HG03095 (cell line): ENCODE results near the gene C17orf107.

Source experiments
- ATAC-seq: cut with Tn5 transposase; IDR thresholded peaks from one replicate; pipeline ENCODE4 v1.9.1; 2021; ENCODE audit warnings: moderate library complexity; ENCODE audit not compliant: unreplicated experiment

C17orf107 gene

DNA sequence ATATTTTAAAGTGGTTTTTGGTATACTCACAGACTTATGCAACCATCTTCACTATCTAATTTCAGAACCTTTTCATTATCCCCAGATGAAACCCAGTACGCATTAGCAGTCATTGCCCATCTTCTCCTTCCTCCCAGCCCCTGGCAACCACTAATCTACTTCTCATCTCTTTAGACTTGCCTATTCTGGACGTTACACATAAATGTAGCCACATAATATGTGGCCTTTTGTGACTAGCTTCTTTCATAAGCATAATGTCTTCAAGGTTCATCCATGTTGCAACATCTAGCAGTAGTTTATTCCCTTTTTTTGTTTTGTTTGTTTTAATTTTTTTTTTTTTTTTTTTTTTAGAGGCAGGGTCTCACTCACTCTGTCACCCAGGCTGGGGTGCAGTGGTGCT lies 28.5 kb upstream of the C17orf107 start:
- no peak for ATAC-seq

DNA sequence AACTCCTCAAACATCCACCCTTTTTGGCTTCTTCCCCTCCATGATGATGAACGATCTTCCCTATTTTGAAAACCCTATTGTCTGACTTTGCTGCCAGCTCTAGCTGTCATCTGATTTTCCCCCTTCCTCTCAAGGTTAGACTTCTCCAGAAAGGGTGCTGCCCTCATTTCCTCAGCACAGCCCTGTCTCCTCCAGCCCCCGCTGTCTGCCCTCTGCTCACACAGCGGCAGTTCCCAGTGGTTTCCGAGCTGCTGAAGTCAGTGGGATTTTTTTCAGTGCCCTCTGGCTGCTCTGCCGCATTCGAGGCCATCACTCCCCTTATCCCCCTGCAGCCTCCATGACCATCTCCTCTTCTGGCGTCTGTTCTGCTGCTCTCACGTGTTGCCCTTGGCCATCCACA lies 26.6 kb upstream of the C17orf107 start:
- no peak for ATAC-seq

DNA sequence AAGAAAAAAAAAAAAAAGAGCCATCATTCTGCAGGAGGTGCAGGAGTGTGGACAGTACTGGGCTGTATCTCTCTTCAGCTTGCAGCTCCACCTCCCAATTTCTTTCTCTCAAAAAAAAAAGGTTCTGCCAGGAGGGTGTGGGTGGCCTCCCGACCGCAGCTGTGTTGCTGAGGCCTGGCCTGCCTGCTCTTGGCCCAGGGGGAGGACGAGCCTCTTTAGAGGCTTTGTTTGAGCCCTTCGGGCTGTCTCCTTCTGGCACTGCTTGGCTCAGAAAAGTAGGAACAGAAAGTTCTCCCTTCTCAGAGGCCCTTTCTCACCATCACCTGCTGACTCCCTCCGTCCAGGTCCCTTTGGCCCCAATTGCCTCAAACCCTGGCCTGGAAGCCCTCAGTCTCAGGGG lies 22.2 kb upstream of the C17orf107 start:
- ATAC-seq: no peak

DNA sequence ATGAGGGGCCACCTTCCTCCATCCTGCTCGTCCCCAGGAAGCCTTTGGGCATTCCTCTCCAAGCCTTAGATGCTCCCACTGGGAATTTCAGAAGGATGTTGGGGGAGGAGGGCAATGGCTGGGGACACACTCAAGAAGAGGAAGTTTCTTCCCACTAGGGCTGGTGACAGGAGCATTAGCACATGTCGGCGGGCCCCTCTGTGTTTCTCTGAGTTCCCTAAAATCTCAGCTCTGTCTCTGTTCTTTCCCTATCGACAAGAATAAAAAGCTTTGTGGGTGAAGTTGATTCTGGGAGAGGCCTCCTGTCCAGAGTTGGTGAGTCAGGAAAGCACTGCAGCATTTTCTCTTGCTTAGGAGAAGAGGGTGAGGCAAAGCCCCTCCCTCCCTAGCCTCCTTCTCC lies 19.7 kb upstream of the C17orf107 start:
- no peak for ATAC-seq

DNA sequence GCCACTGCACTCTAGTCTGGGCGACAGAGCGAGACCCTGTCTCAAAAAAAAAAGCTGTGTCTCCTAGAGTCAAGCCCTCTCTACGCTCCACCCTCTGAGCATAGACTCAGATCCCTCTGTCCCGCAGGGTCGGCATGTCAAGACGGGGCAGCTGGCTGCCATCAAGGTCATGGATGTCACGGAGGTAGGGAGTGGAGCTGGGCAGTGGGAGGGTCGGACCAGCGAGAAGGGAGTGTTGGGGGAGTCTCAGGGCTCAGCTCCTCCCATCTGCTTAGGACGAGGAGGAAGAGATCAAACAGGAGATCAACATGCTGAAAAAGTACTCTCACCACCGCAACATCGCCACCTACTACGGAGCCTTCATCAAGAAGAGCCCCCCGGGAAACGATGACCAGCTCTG lies 18.5 kb upstream of the C17orf107 start:
- ATAC-seq: no peak

DNA sequence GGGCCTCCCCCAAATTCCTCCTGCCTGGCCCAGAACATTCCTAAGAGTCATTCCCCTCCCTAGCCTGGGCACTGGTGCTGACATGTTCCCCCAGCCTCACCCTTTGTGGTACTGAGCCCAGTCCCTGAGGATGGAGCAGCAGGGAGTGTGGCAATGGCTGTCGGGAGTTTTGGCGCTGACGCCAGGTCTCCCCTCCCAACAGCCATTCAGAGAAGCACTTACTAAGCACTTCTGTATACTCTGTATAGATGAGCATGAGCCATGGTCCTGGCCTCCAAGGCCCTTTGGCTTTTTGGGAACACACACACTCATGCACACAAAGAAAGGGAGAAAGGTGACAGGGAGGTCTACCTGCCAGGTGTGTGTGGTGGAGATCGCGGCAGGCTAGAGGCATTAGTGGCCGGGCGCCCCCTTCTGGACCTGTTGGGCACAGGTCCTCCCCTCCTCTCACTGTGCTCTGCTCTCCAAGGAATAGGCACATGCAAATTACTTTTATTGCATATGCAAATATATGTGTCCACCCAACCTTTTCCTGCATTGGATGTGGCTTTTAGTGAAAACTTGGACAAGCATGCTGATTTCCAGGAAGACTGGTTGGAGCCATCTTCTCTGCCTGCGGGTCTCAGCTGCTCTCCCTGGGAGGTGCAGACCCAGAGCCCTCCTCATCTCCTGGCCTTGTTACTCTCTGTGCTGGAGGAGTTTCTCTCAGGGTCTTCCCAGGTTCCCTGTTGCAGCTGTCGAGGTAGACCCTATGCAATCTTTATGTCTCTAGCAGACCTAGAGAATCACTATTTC lies 17.4 kb upstream of the C17orf107 start:
- no peak for ATAC-seq

DNA sequence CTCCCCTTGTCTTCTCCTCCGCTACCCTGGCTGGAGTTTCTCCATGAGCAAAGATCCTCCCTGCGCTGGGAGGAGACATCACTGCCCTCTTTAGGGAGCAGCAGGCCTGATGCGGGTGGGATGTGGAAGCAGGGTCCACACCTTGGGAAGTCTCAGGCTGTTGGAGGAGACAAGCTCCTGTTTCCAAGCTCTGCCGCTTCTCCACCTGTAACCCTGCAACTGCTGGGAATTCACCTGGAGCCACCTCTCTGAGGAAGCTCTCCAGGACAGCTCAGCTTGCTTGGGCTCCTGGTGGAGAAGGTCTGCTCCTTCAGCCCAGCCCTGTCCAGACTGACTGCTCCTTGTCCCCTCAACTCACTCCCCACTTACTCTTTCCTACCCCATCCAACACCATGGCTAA lies 14.8 kb upstream of the C17orf107 start:
- ATAC-seq: no peak

DNA sequence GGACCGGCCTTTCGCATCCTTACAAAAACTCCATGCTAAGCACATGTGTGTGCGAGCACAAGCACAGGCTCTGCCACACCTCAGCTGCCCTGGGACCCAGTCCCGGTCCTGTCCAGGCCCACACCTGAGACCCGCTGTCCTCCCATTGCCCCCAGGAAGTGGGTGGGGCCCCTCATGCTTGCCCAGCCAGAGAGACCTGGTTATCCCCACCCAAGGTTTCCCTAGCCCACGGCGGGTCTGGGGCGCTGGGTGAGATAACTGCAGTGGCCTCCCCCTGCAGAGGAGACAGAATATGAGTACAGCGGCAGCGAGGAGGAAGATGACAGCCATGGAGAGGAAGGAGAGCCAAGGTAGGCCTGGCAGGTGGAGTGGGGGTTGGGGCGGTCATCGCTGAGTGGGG lies 12.5 kb upstream of the C17orf107 start:
- no peak for ATAC-seq

DNA sequence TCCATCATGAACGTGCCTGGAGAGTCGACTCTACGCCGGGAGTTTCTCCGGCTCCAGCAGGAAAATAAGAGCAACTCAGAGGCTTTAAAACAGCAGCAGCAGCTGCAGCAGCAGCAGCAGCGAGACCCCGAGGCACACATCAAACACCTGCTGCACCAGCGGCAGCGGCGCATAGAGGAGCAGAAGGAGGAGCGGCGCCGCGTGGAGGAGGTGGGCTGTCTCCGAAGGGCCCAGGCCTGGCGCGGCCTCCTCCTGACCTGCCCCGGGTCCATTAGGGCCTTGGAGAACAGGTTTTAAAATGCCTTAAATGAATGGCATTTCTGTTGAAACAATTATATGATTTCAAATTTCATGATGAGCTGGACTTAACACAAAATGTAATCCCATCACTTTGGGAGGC lies 11.8 kb upstream of the C17orf107 start:
- ATAC-seq: no peak

DNA sequence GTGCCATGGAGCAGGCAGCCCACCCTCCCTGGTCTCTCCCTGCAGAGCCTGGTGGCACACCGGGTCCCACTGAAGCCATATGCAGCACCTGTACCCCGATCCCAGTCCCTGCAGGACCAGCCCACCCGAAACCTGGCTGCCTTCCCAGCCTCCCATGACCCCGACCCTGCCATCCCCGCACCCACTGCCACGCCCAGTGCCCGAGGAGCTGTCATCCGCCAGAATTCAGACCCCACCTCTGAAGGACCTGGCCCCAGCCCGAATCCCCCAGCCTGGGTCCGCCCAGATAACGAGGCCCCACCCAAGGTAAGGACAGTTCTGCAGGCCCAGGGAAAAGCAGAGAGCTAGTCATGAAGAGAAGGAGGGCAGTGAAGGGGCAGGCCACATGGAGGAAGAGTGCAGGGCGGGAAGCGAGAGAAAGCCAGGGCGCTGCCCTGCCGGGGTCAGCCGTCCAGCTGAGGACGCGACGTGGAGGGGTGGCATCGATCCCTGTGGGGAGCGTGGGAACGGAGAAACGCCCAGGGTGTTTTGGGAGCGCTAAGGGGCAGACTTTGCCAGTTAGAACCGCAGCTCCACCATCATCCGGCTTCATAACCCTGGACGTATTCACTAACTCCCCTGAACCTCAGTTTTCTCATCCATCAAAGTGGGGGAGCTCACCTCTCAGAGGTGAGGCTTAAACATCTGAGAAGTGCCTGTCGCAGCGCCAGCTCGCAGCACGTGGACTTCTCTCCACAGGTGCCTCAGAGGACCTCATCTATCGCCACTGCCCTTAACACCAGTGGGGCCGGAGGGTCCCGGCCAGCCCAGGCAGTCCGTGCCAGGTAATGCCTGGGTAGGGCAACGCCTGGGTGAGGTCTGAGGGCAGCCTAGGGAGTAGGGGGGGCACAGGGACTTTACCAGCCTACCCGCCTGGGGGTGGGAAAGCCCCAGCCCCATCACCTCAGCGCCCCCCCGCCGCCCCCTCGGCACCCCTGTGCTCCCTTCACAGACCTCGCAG lies 7.6 kb upstream of the C17orf107 start:
- no peak for ATAC-seq

DNA sequence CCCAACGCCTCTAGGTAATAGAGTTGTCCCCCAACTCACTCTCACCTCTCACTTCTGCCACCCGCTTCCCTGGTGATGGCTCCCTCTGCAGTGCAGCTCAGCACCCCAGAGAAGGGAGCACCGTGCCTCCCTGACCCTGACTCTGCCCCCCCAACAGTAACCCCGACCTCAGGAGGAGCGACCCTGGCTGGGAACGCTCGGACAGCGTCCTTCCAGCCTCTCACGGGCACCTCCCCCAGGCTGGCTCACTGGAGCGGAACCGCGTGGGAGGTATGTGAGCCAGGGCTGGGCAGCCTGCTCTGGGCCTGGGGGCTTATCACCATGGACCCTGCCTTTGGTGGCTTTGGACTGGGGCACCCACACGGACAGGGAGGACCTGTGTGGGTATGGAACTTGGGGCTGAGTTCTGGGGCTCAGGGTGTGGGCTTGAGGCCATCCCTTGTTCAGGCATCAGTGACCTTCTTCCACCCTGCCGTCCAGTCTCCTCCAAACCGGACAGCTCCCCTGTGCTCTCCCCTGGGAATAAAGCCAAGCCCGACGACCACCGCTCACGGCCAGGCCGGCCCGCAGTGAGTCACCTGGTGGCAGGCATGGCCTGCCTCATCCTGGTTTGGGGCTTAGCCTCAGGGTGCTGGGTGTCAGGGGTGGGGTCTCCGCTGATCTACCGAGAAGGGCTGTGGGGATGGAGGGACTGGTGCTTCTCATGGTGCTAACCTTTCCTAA lies 6.7 kb upstream of the C17orf107 start:
- no peak for ATAC-seq

DNA sequence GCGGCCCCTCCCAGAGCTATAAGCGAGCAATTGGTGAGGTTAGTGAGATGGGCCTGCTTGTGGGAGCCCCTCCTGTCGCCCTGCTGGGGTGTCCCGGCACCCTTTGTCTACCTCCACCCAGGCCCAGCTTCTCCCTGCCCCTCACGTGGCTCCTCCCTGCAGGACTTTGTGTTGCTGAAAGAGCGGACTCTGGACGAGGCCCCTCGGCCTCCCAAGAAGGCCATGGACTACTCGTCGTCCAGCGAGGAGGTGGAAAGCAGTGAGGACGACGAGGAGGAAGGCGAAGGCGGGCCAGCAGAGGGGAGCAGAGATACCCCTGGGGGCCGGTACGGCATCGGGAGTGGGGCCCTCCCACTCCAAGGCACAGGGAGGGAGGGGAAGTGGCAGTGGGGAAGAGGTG lies 6.1 kb upstream of the C17orf107 start:
- ATAC-seq: no peak

DNA sequence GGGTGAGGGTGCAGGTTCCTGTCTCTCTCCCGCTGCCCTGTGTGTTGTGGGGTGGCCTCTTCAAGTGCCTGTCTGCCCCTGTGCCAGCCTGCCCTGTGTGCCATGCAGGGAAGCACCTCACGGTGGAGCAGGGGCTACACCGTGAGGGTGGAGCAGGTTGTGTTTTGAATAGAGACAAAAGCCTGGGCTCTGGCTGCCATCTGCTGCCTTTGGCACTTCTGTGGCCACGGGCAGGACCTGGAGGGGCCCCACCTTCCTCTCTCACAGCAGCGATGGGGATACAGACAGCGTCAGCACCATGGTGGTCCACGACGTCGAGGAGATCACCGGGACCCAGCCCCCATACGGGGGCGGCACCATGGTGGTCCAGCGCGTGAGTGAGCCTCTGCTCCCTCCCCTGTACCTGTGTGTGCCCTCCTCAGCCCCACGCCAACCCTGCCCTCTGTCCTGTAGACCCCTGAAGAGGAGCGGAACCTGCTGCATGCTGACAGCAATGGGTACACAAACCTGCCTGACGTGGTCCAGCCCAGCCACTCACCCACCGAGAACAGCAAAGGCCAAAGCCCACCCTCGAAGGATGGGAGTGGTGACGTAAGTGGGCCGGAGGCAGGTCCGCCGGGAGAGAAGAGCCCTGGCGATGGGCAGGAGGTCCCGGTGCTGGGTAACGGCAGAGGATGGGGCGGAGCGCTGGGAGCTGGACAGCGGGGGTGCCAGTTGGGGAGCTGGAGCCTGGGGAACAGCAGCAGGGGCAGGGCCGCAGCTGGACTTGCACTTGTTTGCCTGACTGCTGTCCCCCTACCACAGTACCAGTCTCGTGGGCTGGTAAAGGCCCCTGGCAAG lies 5.4 kb upstream of the C17orf107 start:
- ATAC-seq: no peak

DNA sequence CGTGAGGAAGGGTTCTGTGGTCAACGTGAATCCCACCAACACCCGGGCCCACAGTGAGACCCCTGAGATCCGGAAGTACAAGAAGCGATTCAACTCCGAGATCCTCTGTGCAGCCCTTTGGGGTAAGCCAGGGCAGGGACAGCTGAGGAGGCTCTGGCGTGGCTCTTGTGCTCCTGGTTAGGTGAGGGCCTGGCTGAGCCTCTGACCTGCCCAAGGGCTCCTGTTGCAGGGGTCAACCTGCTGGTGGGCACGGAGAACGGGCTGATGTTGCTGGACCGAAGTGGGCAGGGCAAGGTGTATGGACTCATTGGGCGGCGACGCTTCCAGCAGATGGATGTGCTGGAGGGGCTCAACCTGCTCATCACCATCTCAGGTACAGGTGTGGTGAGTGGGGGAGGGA lies 4.2 kb upstream of the C17orf107 start:
- ATAC-seq: no peak

DNA sequence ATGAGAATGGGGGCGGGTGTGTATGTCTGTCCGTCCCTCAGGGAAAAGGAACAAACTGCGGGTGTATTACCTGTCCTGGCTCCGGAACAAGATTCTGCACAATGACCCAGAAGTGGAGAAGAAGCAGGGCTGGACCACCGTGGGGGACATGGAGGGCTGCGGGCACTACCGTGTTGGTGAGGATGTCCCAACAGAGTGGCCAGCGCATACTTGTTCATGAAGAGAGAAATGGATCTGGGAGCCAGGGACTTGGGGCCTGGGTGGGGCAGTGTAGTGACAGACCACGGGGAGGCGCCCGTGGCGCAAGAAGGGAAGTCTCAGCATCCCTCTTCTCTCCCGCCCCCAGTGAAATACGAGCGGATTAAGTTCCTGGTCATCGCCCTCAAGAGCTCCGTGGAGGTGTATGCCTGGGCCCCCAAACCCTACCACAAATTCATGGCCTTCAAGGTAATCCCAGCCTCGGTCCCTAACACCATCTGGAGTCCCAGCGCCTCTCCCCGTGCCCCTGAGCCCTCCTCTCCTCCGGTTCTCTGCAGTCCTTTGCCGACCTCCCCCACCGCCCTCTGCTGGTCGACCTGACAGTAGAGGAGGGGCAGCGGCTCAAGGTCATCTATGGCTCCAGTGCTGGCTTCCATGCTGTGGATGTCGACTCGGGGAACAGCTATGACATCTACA lies 3.5 kb upstream of the C17orf107 start:
- ATAC-seq: no peak

DNA sequence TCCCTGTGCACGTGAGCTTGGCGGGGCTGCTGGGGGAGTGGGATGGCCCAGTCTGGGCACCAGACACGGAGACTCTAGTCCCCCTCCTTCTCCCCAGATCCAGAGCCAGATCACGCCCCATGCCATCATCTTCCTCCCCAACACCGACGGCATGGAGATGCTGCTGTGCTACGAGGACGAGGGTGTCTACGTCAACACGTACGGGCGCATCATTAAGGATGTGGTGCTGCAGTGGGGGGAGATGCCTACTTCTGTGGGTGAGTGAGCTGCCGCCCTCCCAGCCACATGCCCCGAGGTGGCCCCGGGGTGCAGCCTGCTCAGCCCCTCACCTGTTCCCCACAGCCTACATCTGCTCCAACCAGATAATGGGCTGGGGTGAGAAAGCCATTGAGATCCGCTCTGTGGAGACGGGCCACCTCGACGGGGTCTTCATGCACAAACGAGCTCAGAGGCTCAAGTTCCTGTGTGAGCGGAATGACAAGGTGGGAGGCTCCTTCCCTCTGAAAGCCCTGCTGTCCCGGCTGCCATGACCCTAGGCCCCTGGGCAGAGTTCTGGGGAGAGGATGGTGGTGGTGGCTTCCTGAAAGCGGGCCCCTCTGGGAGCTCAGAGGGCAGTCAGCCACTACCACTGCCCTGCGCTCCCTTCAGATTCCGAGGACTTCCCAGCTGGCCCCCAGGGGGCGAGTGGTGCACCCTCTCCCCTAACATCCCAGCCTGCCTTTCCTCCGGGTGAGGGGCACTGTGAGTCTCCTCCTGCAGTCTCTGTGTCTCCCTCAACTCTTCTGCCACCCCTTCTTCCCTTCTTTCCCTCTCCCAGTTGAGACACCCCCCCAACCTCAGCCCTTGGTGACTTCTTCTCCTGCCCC lies 2.8 kb upstream of the C17orf107 start:
- ATAC-seq: no peak

DNA sequence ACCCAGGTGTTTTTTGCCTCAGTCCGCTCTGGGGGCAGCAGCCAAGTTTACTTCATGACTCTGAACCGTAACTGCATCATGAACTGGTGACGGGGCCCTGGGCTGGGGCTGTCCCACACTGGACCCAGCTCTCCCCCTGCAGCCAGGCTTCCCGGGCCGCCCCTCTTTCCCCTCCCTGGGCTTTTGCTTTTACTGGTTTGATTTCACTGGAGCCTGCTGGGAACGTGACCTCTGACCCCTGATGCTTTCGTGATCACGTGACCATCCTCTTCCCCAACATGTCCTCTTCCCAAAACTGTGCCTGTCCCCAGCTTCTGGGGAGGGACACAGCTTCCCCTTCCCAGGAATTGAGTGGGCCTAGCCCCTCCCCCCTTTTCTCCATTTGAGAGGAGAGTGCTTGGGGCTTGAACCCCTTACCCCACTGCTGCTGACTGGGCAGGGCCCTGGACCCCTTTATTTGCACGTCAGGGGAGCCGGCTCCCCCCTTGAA lies 2.1 kb upstream of the C17orf107 start:
- no peak for ATAC-seq

DNA sequence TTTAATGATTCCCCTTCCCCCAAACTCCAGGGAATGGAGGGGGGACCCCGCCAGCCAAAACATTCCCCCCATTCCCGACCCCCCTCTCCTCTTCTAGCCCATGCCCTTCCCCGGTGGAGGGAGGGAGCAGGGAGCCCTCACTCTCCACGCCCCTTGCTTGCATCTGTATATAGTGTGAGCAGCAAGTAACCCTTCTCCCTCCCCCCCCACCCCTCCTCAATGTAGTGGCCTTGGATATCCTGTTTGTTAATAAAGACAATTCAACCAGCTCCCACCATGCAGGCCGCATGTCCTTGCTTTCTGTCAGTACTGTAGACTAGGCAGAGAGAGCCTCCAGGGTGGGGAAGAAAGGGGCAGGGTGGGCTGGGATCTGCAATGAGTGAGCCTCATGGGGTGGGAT lies 1.6 kb upstream of the C17orf107 start:
- ATAC-seq: no peak

DNA sequence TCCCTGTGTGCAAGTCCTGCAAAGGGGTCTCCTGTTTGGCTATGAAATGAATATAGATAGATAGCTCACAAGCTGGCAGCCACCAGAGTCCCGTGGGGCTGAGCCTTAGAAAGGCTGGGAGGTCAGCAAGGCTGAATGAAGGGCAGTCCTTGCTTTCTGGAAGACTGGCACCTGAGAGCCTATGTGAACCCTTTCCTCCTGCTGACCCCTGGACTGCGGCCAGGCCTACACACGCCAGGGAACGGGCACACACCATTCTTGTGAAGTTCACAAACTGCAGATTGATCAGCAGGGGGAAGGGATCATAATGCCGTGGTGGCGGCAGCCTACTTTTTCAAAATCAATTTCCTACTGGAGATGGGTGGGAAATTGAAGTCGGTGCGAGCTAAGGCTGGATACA lies 985 bp upstream of the C17orf107 start:
- ATAC-seq: no peak
